ENCODE measurements around the gene MTFP1. TPM values are rescaled to one million over a fixed set of nuclear protein-coding genes. Genes with fewer than 3 reads are reported as not detected.
"Not testable (repeated sequence)": the region's sequence is repeated elsewhere in the genome, so short reads cannot be mapped to it uniquely, and the experiment has no call there.

The MTFP1 gene
- total RNA-seq, 4 donors from 2014 or later, result 5.2 to 13.3 (median 8.7) TPM

DNA sequence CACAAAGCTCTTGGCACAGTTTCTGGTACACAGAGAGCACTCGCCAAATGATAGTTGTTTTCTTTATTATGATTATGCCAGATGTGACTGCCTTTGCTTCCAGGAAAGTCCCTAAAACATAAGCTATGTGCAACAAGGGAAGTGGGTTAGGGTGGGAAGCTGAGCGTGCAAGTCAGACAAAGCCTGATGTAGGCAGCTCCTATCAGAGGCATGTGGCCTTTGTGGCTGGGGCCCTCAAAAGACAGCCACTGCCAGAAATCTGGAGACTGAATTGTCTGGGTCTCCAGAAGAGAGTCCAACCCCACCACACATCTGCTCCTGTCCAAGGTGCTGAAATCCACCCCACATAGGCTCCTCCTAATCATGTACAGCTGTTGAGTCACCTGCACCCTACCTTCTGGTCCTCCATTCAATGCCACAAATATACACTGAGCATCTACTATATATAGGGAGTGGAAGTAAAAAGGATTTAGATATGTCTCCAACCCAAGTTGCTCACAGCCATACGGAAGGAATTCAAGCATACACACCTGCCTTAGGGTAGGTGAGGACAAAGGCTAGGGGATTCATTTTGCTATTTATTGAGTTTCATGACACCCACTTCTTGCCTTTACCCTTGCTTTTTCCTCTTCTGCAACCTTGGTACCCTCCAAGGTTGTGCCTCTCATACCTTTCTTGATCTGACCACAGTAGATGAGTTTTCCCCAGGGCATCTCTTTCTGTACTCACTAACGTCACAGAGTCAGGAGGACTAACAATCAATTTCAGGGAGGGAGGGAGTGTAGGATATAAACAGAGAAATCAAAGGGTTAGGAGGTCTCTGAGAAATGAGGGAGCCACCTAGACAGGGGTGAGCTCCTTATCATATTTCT is 33.8 kb downstream of the MTFP1 start:
- intact Hi-C loops (cut with DNase I; ENCODE audit: low total_unique reads), result no loop called here
- TF ChIP-seq, protein P1, sequence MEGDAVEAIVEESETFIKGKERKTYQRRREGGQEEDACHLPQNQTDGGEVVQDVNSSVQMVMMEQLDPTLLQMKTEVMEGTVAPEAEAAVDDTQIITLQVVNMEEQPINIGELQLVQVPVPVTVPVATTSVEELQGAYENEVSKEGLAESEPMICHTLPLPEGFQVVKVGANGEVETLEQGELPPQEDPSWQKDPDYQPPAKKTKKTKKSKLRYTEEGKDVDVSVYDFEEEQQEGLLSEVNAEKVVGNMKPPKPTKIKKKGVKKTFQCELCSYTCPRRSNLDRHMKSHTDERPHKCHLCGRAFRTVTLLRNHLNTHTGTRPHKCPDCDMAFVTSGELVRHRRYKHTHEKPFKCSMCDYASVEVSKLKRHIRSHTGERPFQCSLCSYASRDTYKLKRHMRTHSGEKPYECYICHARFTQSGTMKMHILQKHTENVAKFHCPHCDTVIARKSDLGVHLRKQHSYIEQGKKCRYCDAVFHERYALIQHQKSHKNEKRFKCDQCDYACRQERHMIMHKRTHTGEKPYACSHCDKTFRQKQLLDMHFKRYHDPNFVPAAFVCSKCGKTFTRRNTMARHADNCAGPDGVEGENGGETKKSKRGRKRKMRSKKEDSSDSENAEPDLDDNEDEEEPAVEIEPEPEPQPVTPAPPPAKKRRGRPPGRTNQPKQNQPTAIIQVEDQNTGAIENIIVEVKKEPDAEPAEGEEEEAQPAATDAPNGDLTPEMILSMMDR (IDR thresholded peaks at IDR 0.05), result no peak
- TF ChIP-seq POLR2A (IDR thresholded peaks at IDR 0.05), result no peak
- 41 to 56% methylated on average over 4 of the region's 4 CpGs for WGBS, 2 donors
- no peak for DNase-seq (ENCODE audit: low spot score in 2 of 2)
- H3K4me3 ChIP-seq (ENCODE audit: low read depth, poor library complexity, severe bottlenecking), result no peak overlapping the region

DNA sequence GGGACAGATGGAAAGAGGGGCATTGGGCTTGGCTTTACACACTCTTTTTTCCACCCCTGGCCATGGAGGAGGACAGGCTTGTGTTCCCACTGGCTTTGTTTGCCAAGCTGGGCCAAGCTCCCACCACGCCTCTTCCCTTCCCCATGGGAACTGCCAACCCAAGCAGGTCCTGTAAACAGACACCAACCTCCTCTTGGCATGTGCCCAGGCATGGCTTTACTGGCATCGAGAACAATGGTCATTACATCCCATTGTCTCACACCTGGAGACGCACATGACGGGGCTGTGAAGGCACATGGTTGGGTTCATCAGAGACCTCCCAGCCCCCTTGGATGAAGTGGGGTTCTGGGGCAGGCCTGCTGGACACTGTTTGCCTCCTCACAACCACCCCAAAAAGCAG is 34.6 kb downstream of the MTFP1 start:
- intact Hi-C loops (cut with DNase I; ENCODE audit: low total_unique reads), result no loop called here
- TF ChIP-seq, protein P1 (IDR thresholded peaks at IDR 0.05), result no peak
- TF ChIP-seq POLR2A (IDR thresholded peaks at IDR 0.05), result no peak
- no peak for DNase-seq (ENCODE audit: low spot score in 2 of 2)

DNA sequence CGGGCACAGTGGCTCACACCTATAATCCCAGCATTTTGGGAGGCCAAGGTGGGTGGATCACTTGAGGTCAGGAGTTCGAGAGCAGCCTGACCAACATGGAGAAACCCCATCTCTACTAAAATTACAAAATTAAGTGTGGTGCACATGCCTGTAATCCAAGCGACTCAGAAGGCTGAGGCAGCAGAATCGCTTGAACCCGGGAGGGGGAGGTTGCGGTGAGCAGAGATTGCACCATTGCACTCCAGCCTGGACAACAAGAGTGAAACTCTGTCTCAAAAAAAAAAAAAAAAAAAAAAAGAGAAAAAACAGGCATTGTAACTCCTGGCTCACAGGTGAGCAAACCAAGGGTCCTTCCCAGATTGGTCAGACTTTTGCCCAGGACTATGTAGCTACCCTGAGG is 35.0 kb downstream of the MTFP1 start:
- intact Hi-C loops (cut with DNase I; ENCODE audit: low total_unique reads); H3K4me3 ChIP-seq (ENCODE audit: low read depth, poor library complexity, severe bottlenecking); DNase-seq (ENCODE audit: low spot score in 2 of 2): not testable (repeated sequence)
- WGBS, 2 donors, result 92 to 95% methylated on average over 6 of the region's 6 CpGs

More for the DNA sequence above, 34.6 kb downstream of the MTFP1 start:
- 63 to 82% methylated on average over 4 of the region's 4 CpGs for WGBS, 2 donors
- no peak overlapping the region for H3K4me3 ChIP-seq (ENCODE audit: low read depth, poor library complexity, severe bottlenecking)

DNA sequence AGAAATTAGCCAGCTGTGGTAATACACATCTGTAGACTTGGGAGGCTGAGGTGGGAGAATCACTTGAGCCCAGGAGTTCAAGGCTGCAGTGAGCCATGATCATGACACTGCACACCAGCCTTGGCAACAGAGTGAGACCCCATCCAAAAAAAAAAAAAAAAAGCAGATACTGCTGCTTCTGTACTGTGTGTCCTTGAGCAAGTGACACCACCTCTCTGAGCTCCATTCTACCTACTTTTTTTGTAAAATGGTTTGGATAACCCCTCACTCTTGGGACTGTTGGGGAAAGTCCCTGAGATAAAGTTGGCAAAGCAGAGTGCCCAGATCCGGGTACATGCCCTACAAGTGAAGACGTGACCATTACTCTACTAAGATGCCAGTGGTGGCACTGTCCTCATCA is 43.6 kb downstream of the MTFP1 start:
- intact Hi-C loops (cut with DNase I; ENCODE audit: low total_unique reads), result no loop called here
- TF ChIP-seq POLR2A (IDR thresholded peaks at IDR 0.05), result no peak
- TF ChIP-seq, protein P1 (IDR thresholded peaks at IDR 0.05), result no peak
- DNase-seq (ENCODE audit: low spot score in 2 of 2), result no peak
- no peak overlapping the region for H3K4me3 ChIP-seq (ENCODE audit: low read depth, poor library complexity, severe bottlenecking)
- 60 to 72% methylated on average over 2 of the region's 2 CpGs for WGBS, 2 donors

DNA sequence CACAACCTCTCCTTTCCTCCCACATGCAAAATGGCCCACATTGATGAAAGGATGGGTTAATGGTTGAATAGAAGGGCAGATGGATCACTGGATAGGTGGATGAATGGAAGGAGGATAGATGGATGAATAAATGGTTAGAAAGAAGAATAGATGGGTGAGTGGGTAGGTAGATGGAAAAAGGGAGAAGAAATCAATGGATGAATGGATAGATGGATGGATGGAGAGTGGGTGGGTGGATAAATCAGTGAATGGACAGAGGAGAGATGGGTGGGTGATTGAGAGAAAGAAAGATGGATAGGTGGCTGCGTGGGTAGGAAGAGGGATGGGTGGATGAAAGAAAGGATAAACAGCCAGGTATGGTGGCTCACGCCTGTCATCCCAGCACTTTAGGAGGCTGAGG is 45.1 kb downstream of the MTFP1 start:
- DNase-seq (ENCODE audit: low spot score in 2 of 2), result no peak
- intact Hi-C loops (cut with DNase I; ENCODE audit: low total_unique reads), result no loop called here
- TF ChIP-seq, protein P1 (IDR thresholded peaks at IDR 0.05), result no peak
- TF ChIP-seq POLR2A (IDR thresholded peaks at IDR 0.05), result no peak
- WGBS, 2 donors, result 91 to 95% methylated on average over 2 of the region's 2 CpGs
- no peak overlapping the region for H3K4me3 ChIP-seq (ENCODE audit: low read depth, poor library complexity, severe bottlenecking)

DNA sequence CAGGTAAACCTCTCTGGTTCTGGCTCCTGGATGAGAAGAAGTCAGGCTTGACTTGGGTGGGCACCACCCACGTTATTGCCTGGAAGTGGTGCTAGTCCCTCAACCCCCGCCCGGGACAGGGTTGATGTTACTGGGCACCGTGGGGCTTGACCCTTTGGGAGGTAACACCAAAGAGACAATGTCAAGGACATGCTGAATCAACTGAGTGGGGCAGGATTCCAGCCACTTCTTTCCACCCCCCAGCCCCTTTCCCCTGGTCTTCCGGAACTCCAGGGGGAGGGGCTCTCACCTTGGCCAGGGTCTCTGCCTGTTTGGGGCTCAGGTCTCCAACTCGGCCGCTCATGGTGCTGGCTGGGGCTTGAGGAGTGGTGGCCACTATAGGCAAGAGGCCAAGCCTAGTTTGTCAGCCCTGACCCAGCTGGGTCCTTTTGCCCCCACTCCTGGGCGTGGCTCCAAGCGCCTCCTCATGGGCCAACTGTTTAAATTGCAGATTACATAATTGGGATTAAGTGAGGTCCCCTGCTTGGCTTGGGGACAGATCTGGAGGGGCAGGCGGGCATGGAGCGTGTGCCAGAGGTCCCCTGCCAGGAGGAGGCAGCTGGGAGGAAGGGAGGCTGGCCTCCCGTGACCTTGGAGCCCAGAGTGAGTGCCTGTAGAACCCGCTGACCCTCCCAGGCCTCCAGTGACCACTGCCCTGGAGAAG is 46.2 kb downstream of the MTFP1 start, which contains the start of gene SEC14L3:
TSS of gene SEC14L3 (minus strand) at position 402 of the 703 bp plus-strand sequence. CDS start at position 343, 59 bp downstream.
- DNase-seq (ENCODE audit: low spot score in 2 of 2), result no peak
- intact Hi-C loops (cut with DNase I; ENCODE audit: low total_unique reads), result no loop called here
- H3K4me3 ChIP-seq (ENCODE audit: low read depth, poor library complexity, severe bottlenecking), result no peak within 1 kb of the TSS
- no peak for TF ChIP-seq POLR2A (IDR thresholded peaks at IDR 0.05)
- TF ChIP-seq, protein P1 (IDR thresholded peaks at IDR 0.05), result no peak
- WGBS, 2 donors, result 74 to 75% methylated on average over 9 to 10 of the region's 13 CpGs

All from lower leg skin (tissue), 4 donors.